HG02943 (cell line): ENCODE measurements around the gene MRO.
"Not testable (repeated sequence)": the region's sequence is repeated elsewhere in the genome, so short reads cannot be mapped to it uniquely, and the experiment has no call there.

ENCODE experiments used
- ATAC-seq: cut with Tn5 transposase; IDR thresholded peaks from one replicate; pipeline ENCODE4 v1.9.1; 2021; ENCODE audit warnings: mild to moderate bottlenecking, low read depth, moderate library complexity; ENCODE audit not compliant: unreplicated experiment

MRO gene

GRCh38 chr18:50793641-50794565 lies 25.9 kb downstream of the MRO start:
- no peak for ATAC-seq

GRCh38 chr18:50792885-50793284 lies 26.9 kb downstream of the MRO start:
- ATAC-seq: no peak

- no peak for ATAC-seq
Observed at GRCh38 chr18:50791599-50792438, 28.0 kb downstream of the MRO start.

- no peak for ATAC-seq
Observed at GRCh38 chr18:50790948-50791347, 28.9 kb downstream of the MRO start.

GRCh38 chr18:50790241-50790640 lies 29.6 kb downstream of the MRO start:
- no peak for ATAC-seq

GRCh38 chr18:50788284-50788683 lies 31.5 kb downstream of the MRO start:
- ATAC-seq: no peak

- no peak for ATAC-seq
Observed at GRCh38 chr18:50786864-50787263, 33.0 kb downstream of the MRO start.

GRCh38 chr18:50783553-50783952 lies 36.3 kb downstream of the MRO start:
- no peak for ATAC-seq

GRCh38 chr18:50779021-50779420 lies 40.8 kb downstream of the MRO start:
- ATAC-seq: not testable (repeated sequence)

GRCh38 chr18:50776383-50776782 lies 43.4 kb downstream of the MRO start:
- no peak for ATAC-seq

- no peak for ATAC-seq
Observed at GRCh38 chr18:50775726-50776125, 44.1 kb downstream of the MRO start.

GRCh38 chr18:50775207-50775606 lies 44.6 kb downstream of the MRO start:
- no peak for ATAC-seq

GRCh38 chr18:50769463-50769862 lies 50.4 kb downstream of the MRO start:
- no peak for ATAC-seq

- no peak for ATAC-seq
Observed at GRCh38 chr18:50757358-50757757, 62.5 kb downstream of the MRO start.

GRCh38 chr18:50754297-50754696 lies 65.5 kb downstream of the MRO start:
- ATAC-seq: no peak

- ATAC-seq: no peak
Observed at GRCh38 chr18:50753311-50753710, 66.5 kb downstream of the MRO start.

GRCh38 chr18:50751947-50752346 lies 67.9 kb downstream of the MRO start:
- no peak for ATAC-seq

GRCh38 chr18:50751490-50751889 lies 68.3 kb downstream of the MRO start:
- no peak for ATAC-seq

GRCh38 chr18:50750546-50750945 lies 69.3 kb downstream of the MRO start:
- no peak for ATAC-seq

- no peak for ATAC-seq
Observed at GRCh38 chr18:50749945-50750344, 69.9 kb downstream of the MRO start.

- ATAC-seq: no peak
Observed at GRCh38 chr18:50749421-50749820, 70.4 kb downstream of the MRO start.
